ENCODE data around the gene BCL2L13. TPM values are rescaled to one million over a fixed set of nuclear protein-coding genes. Genes with fewer than 3 reads are reported as not detected.
"Not testable (repeated sequence)": the region's sequence is repeated elsewhere in the genome, so short reads cannot be mapped to it uniquely, and the experiment has no call there.

BCL2L13 gene
- total RNA-seq, 6 experiments from 2014 or later = 26.2 to 44.5 (median 37.3) TPM

DNA sequence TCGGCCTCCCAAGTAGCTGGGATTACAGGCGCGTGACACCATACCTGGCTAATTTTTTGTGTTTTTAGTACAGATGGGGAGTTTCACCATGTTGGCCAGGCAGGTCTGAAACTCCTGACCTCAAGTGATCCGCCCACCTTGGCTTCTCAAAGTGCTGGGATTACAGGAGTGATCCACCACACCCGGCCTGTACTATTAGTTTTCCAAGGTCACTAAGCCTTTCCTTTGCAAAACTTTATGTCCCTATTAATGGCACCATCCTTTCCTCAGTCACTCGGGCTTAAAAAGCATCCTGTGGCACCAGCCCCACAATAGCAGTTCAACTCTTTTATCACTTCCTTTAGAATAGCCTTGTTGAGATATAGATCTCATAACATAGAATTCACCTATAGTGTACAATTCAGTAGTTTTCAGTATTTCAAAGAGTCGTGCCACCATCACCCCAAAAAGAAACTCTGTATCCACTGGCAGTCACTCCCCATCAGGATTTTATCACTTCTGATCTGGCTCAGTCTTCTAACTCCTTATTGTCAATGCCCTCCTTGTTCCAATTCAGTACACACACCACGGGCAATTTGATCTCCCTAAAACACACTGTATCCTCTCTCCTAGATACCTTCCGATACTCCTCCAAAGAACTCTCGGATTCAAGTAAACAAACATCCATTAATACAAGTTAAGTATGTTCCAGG is 921 bp upstream of the BCL2L13 start:
- Histone ChIP-seq H3K36me3 (no peaks in the 10 kb centered on the region), H3K4me1 (peaks cover 0 to 13% (median 2%) of the 10 kb centered on the region in 4 donors), H3K27ac (peak overlapping the region; percentile 98 to 100 (median 100)), H3K9me3 (no peaks in the 10 kb centered on the region), H3K4me3 (peak overlapping the region; percentile 74 to 91 (median 90)), H3K27me3 (no peaks in the 10 kb centered on the region)
- intact Hi-C loops (cut with DNase I) = no loop called here
- DNase-seq = no peak
- no peak for ATAC-seq
- TF ChIP-seq POLR2A (IDR thresholded peaks at IDR 0.05) = no peak
- TF ChIP-seq, protein P1, sequence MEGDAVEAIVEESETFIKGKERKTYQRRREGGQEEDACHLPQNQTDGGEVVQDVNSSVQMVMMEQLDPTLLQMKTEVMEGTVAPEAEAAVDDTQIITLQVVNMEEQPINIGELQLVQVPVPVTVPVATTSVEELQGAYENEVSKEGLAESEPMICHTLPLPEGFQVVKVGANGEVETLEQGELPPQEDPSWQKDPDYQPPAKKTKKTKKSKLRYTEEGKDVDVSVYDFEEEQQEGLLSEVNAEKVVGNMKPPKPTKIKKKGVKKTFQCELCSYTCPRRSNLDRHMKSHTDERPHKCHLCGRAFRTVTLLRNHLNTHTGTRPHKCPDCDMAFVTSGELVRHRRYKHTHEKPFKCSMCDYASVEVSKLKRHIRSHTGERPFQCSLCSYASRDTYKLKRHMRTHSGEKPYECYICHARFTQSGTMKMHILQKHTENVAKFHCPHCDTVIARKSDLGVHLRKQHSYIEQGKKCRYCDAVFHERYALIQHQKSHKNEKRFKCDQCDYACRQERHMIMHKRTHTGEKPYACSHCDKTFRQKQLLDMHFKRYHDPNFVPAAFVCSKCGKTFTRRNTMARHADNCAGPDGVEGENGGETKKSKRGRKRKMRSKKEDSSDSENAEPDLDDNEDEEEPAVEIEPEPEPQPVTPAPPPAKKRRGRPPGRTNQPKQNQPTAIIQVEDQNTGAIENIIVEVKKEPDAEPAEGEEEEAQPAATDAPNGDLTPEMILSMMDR (IDR thresholded peaks at IDR 0.05) = no peak
- 45% methylated on average over 10 of the region's 10 CpGs for WGBS (ENCODE audit: insufficient coverage, low coverage, low lambda C conversion rate, missing lambda C conversion rate)

GRCh38 chr22:17638182-17638431 is 450 bp upstream of the BCL2L13 start:
- H3K9me3 ChIP-seq = no peaks in the 10 kb centered on the region

GRCh38 chr22:17639247-17639741 is 737 bp downstream of the BCL2L13 start:
- TF ChIP-seq, protein P1 (IDR thresholded peaks at IDR 0.05) = no peak
- peak; percentile 76 for TF ChIP-seq POLR2A (IDR thresholded peaks at IDR 0.05)
- peaks cover 0 to 13% (median 0%) of the 10 kb centered on the region in 4 donors for H3K4me1 ChIP-seq
- H3K36me3 ChIP-seq = no peaks in the 10 kb centered on the region
- H3K9me3 ChIP-seq = no peaks in the 10 kb centered on the region
- peak overlapping the region; percentile 74 to 91 (median 90) for H3K4me3 ChIP-seq
- intact Hi-C loops (cut with DNase I) = no loop called here
- H3K27ac ChIP-seq = peak overlapping the region; percentile 98 to 100 (median 100)
- DNase-seq (peak in 2 of 3 donors; percentile 28 to 63), ATAC-seq (peak; percentile 71 to 82 (median 74))
- no peaks in the 10 kb centered on the region for H3K27me3 ChIP-seq
- WGBS (ENCODE audit: insufficient coverage, low coverage, low lambda C conversion rate, missing lambda C conversion rate) = 5% methylated on average over 8 of the region's 8 CpGs

More at GRCh38 chr22:17638182-17638431, 450 bp upstream of the BCL2L13 start:
- Histone ChIP-seq H3K36me3 (no peaks in the 10 kb centered on the region), H3K4me3 (peak overlapping the region; percentile 74 to 91 (median 90)), H3K4me1 (peaks cover 0 to 13% (median 2%) of the 10 kb centered on the region in 4 donors), H3K27ac (peak overlapping the region; percentile 98 to 100 (median 100)), H3K27me3 (no peaks in the 10 kb centered on the region)
- ATAC-seq (peak; percentile 28 to 54 (median 38)), DNase-seq (no peak)
- no peak for TF ChIP-seq POLR2A (IDR thresholded peaks at IDR 0.05)
- TF ChIP-seq, protein P1 (IDR thresholded peaks at IDR 0.05) = no peak
- intact Hi-C loops (cut with DNase I) = no loop called here
- WGBS (ENCODE audit: insufficient coverage, low coverage, low lambda C conversion rate, missing lambda C conversion rate) = 0% methylated on average over 9 of the region's 10 CpGs

GRCh38 chr22:17641269-17641668 is 2.7 kb downstream of the BCL2L13 start:
- Histone ChIP-seq H3K36me3 (no peaks in the 10 kb centered on the region), H3K9me3 (no peaks in the 10 kb centered on the region), H3K4me3 (no peak overlapping the region), H3K27me3 (no peaks in the 10 kb centered on the region), H3K4me1 (peaks cover 0 to 13% (median 0%) of the 10 kb centered on the region in 4 donors), H3K27ac (no peak overlapping the region)
- intact Hi-C loops (cut with DNase I) = no loop called here
- ATAC-seq (no peak), DNase-seq (no peak)
- TF ChIP-seq, protein P1 (IDR thresholded peaks at IDR 0.05) = no peak
- no peak for TF ChIP-seq POLR2A (IDR thresholded peaks at IDR 0.05)
- WGBS (ENCODE audit: insufficient coverage, low coverage, low lambda C conversion rate, missing lambda C conversion rate) = 78% methylated on average over 3 of the region's 3 CpGs

- H3K27ac ChIP-seq; H3K27me3 ChIP-seq; H3K4me3 ChIP-seq; DNase-seq; ATAC-seq; intact Hi-C loops (cut with DNase I); H3K36me3 ChIP-seq; H3K9me3 ChIP-seq: not testable (repeated sequence)
- WGBS (ENCODE audit: insufficient coverage, low coverage, low lambda C conversion rate, missing lambda C conversion rate) = 100% methylated on average over 4 of the region's 4 CpGs
- H3K4me1 ChIP-seq = peaks cover 0 to 13% (median 0%) of the 10 kb centered on the region in 4 donors
Measured at GRCh38 chr22:17642357-17642756, 3.8 kb downstream of the BCL2L13 start.

Data from right lobe of liver (tissue), 6 donors.